GM10248 (cell line): ENCODE results near the gene DNASE1L3.

Experiments used
- CTCF ChIA-PET: fragments of 300-600 bp; sonication (Branson Sonifier 250); formaldehyde crosslinking; extraction: SDS; loops from one replicate; lab custom pipeline; 2021; ENCODE audit warnings: antibody characterized with exemption; lab: Yijun Ruan, JAX
- POLR2A ChIA-PET: fragments of 350-650 bp; sonication (Branson Sonifier 250); formaldehyde crosslinking; extraction: SDS; loops from one replicate; lab custom pipeline; 2020; ENCODE audit warnings: antibody characterized with exemption; lab: Yijun Ruan, JAX
- DNase-seq: peaks from one replicate; pipeline ENCODE4 v3.0.0; 2012; ENCODE audit errors: extremely low spot score
- TF ChIP-seq, protein P1 (sequence below): IDR thresholded peaks from 2 replicates; pipeline ENCODE4 v1.5.1; 2012; ENCODE audit warnings: mild to moderate bottlenecking, low read depth; ENCODE audit errors: extremely low read depth, missing control alignments, control extremely low read depth

The DNASE1L3 gene

DNA sequence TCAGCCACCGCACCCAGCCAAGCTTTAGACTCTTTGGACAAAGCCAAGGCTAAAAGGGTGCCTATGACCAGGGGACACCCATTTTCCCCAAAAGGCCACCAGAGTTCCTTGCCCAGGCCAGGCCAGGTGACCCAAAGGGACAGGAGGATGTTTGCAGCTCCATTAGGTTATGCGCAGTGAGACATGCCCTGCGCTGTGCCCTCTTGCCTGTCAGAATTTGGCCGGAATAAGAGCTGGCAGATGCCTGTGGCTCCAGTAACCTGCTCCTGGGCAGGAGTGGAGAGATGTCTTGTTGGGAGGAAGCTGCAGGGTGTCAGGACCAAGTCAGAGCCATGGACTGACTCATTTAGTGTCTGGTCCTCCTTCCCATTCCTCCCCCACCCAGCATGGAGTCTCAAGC is 20.5 kb downstream of the DNASE1L3 start:
- CTCF ChIA-PET: interaction anchor here (1.5 to 15.0 kb wide), 8 partner anchors 12 to 307 kb away, joined by 3 to 560 read pairs (median 23); partner anchors contain the start of genes ABHD6, DNASE1L3, HTD2 and RPP14
- POLR2A ChIA-PET: interaction anchor here (1.4 kb wide), 1 partner anchor 116 kb away, joined by 5 read pairs; the partner anchor contains the start of genes HTD2 and RPP14
- no peak for DNase-seq
- TF ChIP-seq, protein P1, sequence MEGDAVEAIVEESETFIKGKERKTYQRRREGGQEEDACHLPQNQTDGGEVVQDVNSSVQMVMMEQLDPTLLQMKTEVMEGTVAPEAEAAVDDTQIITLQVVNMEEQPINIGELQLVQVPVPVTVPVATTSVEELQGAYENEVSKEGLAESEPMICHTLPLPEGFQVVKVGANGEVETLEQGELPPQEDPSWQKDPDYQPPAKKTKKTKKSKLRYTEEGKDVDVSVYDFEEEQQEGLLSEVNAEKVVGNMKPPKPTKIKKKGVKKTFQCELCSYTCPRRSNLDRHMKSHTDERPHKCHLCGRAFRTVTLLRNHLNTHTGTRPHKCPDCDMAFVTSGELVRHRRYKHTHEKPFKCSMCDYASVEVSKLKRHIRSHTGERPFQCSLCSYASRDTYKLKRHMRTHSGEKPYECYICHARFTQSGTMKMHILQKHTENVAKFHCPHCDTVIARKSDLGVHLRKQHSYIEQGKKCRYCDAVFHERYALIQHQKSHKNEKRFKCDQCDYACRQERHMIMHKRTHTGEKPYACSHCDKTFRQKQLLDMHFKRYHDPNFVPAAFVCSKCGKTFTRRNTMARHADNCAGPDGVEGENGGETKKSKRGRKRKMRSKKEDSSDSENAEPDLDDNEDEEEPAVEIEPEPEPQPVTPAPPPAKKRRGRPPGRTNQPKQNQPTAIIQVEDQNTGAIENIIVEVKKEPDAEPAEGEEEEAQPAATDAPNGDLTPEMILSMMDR: no peak

DNA sequence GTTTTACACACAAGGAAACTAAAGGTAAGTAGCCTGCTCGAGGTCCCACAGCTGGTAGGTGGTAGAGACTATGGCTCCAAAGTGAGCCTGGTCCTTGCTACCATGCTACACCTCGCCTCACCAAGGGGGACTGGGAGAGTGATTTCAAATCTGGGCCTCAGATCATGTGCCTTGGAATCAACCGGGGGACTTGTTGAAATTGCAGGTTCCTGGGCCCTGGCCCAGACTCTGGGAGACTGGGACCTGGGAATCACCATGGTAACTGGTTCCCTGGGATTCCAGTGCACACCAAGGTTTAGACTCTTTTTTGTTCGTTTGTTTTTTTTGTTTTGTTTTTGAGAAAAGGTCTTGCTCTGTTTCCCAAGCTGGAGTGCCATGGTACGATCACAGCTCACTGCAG is 21.1 kb downstream of the DNASE1L3 start:
- POLR2A ChIA-PET: interaction anchor here (1.4 kb wide), 1 partner anchor 117 kb away, joined by 5 read pairs; the partner anchor contains the start of genes HTD2 and RPP14
- no peak for DNase-seq
- TF ChIP-seq, protein P1: no peak
- CTCF ChIA-PET: interaction anchor here (1.0 to 15.0 kb wide), 13 partner anchors 11 to 307 kb away, joined by 3 to 560 read pairs (median 15); partner anchors contain the start of genes ABHD6, DNASE1L3, HTD2 and RPP14

DNA sequence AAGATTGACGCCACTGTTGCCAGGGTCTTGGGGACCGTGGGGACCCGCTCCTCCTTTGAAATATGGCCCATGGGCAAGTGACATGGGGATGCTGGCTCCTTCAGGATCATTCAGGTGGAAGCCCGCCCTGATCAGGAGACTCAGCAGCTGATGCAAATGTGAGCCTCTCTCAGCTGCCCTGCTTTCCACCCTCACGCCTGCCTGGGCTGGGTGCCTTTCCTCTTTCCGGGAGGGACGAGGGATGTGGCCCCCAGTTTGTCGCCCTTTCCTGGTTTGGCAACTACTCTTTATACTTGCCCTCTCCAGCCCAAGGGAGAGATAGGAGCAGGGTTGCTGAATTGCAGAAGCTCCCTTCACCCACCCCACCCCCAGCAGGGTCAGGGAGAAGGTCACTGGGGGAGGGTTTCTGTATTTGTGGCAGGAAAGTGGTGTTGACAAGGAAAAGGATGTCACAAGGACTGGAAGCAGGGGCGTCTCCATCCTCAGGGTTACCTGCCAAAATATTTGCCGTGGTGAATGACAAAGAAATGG is 21.8 kb downstream of the DNASE1L3 start:
- DNase-seq: no peak
- ChIA-PET POLR2A (interaction anchor here (1.3 to 1.4 kb wide), 2 partner anchors 118 kb away, joined by 5 to 6 read pairs; partner anchors contain the start of genes HTD2 and RPP14), CTCF (interaction anchor here (1.0 to 15.0 kb wide), 28 partner anchors 8 to 441 kb away, joined by 3 to 560 read pairs (median 6); partner anchors contain the start of genes ABHD6, DNASE1L3, FLNB and HTD2)
- TF ChIP-seq, protein P1: no peak

DNA sequence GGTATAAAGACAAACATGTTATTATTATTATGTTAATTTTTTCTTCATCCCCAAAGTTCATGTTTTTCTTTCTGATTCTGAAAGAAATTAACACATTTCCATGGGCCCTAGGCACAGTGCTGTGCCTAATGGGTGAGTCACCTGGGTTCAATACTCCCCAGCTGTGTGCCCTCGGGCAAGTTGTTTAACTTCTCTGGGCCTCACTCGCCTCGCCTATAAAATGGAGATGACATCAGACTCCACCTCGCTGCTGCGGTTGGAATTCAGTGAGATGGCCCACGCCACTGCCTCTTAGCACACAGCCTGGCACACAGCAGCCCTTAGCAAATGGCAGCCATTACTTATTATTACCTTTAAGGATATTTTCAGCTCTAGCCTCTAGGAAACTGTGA is 22.6 kb downstream of the DNASE1L3 start:
- CTCF ChIA-PET: interaction anchor here (0.6 to 15.0 kb wide), 42 partner anchors 9 to 442 kb away, joined by 3 to 560 read pairs (median 5); partner anchors contain the start of genes ABHD6, DNASE1L3, FLNB and HTD2
- TF ChIP-seq, protein P1: no peak
- DNase-seq: no peak
- POLR2A ChIA-PET: interaction anchor here (1.3 kb wide), 1 partner anchor 119 kb away, joined by 6 read pairs; the partner anchor contains the start of genes HTD2 and RPP14

DNA sequence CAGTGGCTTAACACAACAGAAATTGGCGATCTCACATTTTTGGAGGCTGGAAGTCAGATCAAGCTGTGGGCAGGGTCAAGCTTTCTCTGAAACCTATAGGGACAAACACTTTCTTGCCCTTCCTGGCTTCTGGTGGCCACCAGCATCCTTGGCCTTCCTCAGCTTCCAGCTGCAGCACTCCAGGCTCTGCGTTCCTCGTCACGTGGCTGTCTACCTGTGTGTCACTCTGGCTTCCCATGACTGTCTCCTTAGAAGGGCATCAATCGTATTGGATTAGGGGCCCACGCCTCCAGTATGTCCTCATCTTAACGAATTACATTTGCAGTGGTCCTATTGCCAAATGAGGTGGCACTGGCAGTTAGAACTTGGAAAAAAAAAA is 25.8 kb downstream of the DNASE1L3 start:
- POLR2A ChIA-PET: no interaction called here
- DNase-seq: no peak
- CTCF ChIA-PET: interaction anchor here (0.7 to 15.0 kb wide), 8 partner anchors 11 to 445 kb away, joined by 3 to 560 read pairs (median 4); partner anchors contain the start of genes DNASE1L3, HTD2 and RPP14
- TF ChIP-seq, protein P1: no peak

DNA sequence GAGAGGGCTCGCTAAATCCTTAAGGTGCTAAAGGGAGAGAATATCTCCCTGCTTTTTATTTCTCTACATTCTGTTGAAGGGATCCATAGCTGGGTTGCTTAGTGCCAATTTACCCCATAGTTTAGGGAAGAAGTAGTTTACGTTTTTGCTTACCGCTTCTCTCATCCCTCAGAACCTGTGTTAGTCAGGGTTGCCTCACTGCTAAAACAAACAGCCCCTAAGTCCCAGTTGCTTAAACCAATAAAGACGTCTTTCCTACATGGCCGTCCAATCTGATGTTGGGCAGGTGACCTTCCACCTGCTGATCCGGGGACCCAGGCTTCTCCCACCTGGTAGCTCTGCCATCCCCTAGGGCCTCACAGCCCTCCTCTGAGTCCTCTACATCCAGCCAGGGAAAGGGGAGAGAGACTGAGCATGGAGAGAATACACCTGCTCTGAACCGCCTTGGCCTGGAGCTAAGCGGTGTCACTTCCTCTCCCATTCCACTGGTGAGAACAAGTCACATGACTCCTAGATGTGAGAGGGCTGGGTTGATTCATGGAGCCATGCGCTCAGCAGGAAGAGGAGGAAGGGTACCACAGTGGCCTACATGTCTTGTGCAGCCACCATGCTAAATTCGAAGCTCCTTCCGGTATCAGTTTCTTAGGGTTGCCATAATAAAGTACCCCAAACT is 26.3 kb downstream of the DNASE1L3 start:
- ChIA-PET POLR2A (no interaction called here), CTCF (interaction anchor here (0.7 to 15.0 kb wide), 10 partner anchors 12 to 446 kb away, joined by 3 to 560 read pairs (median 3); partner anchors contain the start of genes DNASE1L3, HTD2 and RPP14)

More for the DNA sequence above, 26.3 kb downstream of the DNASE1L3 start:
- no peak for DNase-seq
- TF ChIP-seq, protein P1: no peak
